IMR-90 (cell line): ENCODE measurements around the gene ZMIZ1.
A peak's percentile ranks its signal among the peaks of the same experiment; 100 is the strongest.

Experiments
- CEBPB ChIP-seq: IDR thresholded peaks from 2 replicates; pipeline ENCODE4 v1.6.1; 2012; ENCODE audit warnings: low read depth, low read length, improper control_type of control experiment
- CHD1 ChIP-seq: IDR thresholded peaks from 2 replicates; pipeline ENCODE4 v1.6.1; 2012; ENCODE audit warnings: low read depth, low read length, improper control_type of control experiment
- FOS ChIP-seq: fragments of 150-350 bp; IDR thresholded peaks from 2 replicates; pipeline ENCODE4 v1.6.1; 2016; ENCODE audit warnings: low read depth, low read length
- MAFK ChIP-seq: IDR thresholded peaks from 2 replicates; pipeline ENCODE4 v1.6.1; 2012; ENCODE audit warnings: low read depth, low read length, improper control_type of control experiment
- POLR2A ChIP-seq: IDR thresholded peaks from 2 replicates; pipeline ENCODE4 v1.6.1; 2012; ENCODE audit warnings: mild to moderate bottlenecking, low read depth, low read length
- RAD21 ChIP-seq: IDR thresholded peaks from 2 replicates; pipeline ENCODE4 v1.6.1; 2012; ENCODE audit warnings: low read length, improper control_type of control experiment
- RCOR1 ChIP-seq: IDR thresholded peaks from 2 replicates; pipeline ENCODE4 v1.6.1; 2012; ENCODE audit warnings: mild to moderate bottlenecking, low read length, improper control_type of control experiment; ENCODE audit not compliant: insufficient replicate concordance
- RFX5 ChIP-seq: IDR thresholded peaks from 2 replicates; pipeline ENCODE4 v1.8.0; 2012; ENCODE audit warnings: low read depth, mild to moderate bottlenecking, low read length, moderate library complexity
- SMC3 ChIP-seq: fragments of 150-350 bp; IDR thresholded peaks from 2 replicates; pipeline ENCODE4 v1.6.1; 2016; ENCODE audit warnings: low read depth, mild to moderate bottlenecking, antibody characterized with exemption, low read length, moderate library complexity
- TF ChIP-seq, protein P1 (sequence below): conservative IDR thresholded peaks from 2 replicates; pipeline ENCODE4 v1.5.1; 2012; ENCODE audit warnings: mild to moderate bottlenecking, low read depth, low read length, improper control_type of control experiment
- TF ChIP-seq, protein P2 (sequence below): fragments of 150-350 bp; IDR thresholded peaks from 2 replicates; pipeline ENCODE4 v1.6.1; 2017; ENCODE audit warnings: mild to moderate bottlenecking, antibody characterized with exemption, low read length, low read depth
- TF ChIP-seq, protein P3 (sequence below): fragments of 150-350 bp; IDR thresholded peaks from 2 replicates; pipeline ENCODE4 v1.6.1; 2016; ENCODE audit warnings: low read depth, mild to moderate bottlenecking, low read length, moderate library complexity, borderline replicate concordance

DNA sequence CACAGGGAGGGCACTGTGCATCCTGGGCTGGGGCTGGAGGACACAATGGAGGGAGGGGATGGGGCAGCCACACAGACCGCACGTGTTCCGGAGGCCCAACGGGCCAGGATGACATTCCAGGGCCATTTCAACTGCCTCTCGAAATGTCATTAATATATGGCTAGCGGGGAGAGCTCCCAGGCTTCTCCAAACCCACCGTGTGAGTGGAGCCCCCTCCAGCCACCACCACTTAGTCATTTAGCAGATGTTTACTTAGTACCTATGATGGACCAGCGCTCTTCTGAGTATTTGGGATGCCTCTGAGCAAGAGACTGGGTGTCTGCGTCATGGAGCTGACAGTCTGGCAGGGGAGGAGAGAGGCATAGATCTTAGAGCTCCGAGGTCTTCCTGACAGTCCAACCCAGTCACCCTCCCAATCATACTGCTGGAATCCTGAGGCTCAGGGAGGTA is 107.3 kb downstream of the ZMIZ1 start:
- TF ChIP-seq, protein P1, sequence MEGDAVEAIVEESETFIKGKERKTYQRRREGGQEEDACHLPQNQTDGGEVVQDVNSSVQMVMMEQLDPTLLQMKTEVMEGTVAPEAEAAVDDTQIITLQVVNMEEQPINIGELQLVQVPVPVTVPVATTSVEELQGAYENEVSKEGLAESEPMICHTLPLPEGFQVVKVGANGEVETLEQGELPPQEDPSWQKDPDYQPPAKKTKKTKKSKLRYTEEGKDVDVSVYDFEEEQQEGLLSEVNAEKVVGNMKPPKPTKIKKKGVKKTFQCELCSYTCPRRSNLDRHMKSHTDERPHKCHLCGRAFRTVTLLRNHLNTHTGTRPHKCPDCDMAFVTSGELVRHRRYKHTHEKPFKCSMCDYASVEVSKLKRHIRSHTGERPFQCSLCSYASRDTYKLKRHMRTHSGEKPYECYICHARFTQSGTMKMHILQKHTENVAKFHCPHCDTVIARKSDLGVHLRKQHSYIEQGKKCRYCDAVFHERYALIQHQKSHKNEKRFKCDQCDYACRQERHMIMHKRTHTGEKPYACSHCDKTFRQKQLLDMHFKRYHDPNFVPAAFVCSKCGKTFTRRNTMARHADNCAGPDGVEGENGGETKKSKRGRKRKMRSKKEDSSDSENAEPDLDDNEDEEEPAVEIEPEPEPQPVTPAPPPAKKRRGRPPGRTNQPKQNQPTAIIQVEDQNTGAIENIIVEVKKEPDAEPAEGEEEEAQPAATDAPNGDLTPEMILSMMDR = no peak
- peak; percentile 4; the same call in 1 of the 2 replicates for TF ChIP-seq SMC3
- TF ChIP-seq POLR2A = 0 out of 2 replicates have a peak, but pooled peaks have one; percentile 47
- TF ChIP-seq, protein P2, sequence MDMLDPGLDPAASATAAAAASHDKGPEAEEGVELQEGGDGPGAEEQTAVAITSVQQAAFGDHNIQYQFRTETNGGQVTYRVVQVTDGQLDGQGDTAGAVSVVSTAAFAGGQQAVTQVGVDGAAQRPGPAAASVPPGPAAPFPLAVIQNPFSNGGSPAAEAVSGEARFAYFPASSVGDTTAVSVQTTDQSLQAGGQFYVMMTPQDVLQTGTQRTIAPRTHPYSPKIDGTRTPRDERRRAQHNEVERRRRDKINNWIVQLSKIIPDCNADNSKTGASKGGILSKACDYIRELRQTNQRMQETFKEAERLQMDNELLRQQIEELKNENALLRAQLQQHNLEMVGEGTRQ = peak; percentile 24; the same call in 1 of the 2 replicates
- TF ChIP-seq RAD21 = no peak; the same call in 1 of the 2 replicates
- TF ChIP-seq RFX5 = no peak
- TF ChIP-seq FOS = peak; percentile 84
- TF ChIP-seq, protein P3, sequence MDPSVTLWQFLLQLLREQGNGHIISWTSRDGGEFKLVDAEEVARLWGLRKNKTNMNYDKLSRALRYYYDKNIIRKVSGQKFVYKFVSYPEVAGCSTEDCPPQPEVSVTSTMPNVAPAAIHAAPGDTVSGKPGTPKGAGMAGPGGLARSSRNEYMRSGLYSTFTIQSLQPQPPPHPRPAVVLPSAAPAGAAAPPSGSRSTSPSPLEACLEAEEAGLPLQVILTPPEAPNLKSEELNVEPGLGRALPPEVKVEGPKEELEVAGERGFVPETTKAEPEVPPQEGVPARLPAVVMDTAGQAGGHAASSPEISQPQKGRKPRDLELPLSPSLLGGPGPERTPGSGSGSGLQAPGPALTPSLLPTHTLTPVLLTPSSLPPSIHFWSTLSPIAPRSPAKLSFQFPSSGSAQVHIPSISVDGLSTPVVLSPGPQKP = no peak
- peak; percentile 80 for TF ChIP-seq RCOR1
- TF ChIP-seq CHD1 = no peak
- no peak; the same call in 1 of the 2 replicates for TF ChIP-seq MAFK
- no peak; the same call in 1 of the 2 replicates for TF ChIP-seq CEBPB
